Right lobe of liver (tissue), 4 donors: Measurements from ENCODE around the gene CALML5.

ENCODE experiments used
- POLR2A ChIP-seq: fragments of 450-650 bp; IDR thresholded peaks from one replicate; pipeline ENCODE4 v1.6.1; 2017; ENCODE audit warnings: antibody characterized with exemption, mild to moderate bottlenecking
- TF ChIP-seq, protein P1 (sequence below), 4 donors: fragments of 200-600 bp in 3 of 4; fragments of 450-650 bp in 1 of 4; IDR thresholded peaks; one replicate each; pipeline versions ENCODE4 v1.5.1 to v1.8.0; 2016 to 2022; ENCODE audit warnings: antibody characterized with exemption in 4 of 4, mild to moderate bottlenecking in 2 of 4
- donor health status: DM: no; HTN: no; CAD: no.
- donor health status: DM: no; HTN: no; CAD: no.
- donor health status: DM: no; HTN: yes; CAD: no.

DNA sequence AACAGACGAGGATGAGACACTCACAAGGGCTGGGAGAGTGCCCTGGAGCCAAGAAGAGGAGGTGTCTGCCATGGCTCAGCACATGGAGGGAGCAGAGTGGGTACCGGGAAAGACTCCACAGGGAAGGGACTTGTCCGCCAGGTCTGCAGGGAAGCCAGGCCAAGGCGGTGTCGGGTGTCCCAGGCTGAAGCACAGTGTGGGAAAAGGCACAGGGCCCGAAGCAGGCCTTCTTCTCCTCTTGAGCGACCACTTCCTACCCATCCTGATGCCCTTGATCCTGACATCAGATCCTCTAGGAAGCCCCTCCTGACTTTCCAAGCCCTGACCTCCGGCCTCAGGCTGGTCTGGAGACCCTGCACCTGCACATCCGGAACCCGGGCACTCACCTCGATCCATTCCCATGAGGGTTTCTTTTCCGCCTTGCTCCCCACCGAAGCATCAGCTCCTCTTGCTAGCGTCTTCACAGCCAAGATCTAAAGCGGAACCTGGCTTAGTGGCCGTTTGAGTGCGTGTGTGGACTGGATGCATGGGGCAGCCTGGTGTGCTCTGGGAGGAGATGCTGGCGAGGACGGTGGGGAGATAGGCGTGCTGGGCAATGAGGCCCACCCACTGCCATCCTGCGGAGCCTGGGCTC is 33.8 kb upstream of the CALML5 start:
- TF ChIP-seq, protein P1, sequence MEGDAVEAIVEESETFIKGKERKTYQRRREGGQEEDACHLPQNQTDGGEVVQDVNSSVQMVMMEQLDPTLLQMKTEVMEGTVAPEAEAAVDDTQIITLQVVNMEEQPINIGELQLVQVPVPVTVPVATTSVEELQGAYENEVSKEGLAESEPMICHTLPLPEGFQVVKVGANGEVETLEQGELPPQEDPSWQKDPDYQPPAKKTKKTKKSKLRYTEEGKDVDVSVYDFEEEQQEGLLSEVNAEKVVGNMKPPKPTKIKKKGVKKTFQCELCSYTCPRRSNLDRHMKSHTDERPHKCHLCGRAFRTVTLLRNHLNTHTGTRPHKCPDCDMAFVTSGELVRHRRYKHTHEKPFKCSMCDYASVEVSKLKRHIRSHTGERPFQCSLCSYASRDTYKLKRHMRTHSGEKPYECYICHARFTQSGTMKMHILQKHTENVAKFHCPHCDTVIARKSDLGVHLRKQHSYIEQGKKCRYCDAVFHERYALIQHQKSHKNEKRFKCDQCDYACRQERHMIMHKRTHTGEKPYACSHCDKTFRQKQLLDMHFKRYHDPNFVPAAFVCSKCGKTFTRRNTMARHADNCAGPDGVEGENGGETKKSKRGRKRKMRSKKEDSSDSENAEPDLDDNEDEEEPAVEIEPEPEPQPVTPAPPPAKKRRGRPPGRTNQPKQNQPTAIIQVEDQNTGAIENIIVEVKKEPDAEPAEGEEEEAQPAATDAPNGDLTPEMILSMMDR (IDR thresholded peaks at IDR 0.05) = no peak
- TF ChIP-seq POLR2A = no peak
